IPS DF 4.7 (cell line): ENCODE data around the gene LRRC45.
"Not testable (repeated sequence)": the region's sequence is repeated elsewhere in the genome, so short reads cannot be mapped to it uniquely, and the experiment has no call there.

Source experiments
- DNase-seq: peaks from one replicate; pipeline ENCODE4 v3.0.0-alpha.2; 2013; ENCODE audit warnings: low spot score; ENCODE audit errors: extremely low read depth

Gene LRRC45

GRCh38 chr17:82034371-82035011 is 11.4 kb downstream of the LRRC45 start:
- DNase-seq = no peak

DNA sequence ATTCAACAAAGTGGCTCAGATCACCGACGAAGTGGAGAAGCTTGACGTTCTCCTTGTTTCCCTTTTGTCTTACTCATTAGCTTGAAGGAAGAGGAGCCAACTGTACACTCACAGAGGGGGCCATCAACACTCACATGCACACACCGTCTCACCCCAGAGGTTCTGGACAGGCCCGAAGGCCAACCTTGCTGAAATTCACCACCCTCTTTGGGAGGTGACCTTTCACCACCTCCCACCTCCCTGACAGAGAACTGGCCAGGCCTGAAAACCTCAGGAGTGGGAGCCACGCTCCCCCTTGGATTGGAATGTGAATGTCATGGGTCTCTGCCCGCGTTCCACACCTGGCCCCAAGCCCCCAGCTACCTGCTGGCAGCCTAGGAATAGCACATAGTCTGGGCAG is 12.4 kb downstream of the LRRC45 start:
- DNase-seq = no peak

DNA sequence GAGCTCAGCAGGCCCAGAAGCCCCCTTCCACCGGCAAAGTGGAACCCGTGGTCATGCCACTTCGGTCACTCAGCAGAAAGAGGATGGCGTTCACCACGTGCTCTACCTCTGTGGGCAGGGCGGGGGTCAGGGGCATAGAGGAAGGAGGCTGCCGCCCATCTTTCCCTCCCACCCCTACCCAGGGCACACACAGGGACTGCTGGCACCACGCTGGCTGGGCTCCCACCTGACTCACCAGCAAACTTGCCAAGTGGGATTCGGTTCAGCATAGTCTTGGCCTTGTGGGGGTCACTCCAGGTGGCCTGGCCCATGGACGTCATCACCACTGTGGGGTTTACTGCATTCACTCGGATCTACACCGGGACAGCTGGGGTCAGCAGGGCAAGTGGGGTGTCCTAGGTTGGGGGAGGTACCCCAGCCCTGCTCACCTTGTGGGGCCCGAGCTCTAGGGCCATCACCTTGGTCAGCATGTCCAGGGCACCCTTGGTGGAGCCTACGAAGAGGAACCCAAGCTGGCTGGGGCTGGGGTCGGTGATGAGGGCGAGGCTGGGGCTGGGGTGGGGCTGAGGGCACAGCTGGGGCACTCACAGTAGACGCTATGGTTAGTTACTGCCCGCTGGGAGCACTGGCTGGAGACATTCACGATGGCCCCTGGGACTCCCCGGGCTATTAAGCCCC is 13.0 kb downstream of the LRRC45 start:
- no peak for DNase-seq

GRCh38 chr17:82036634-82037091 is 13.6 kb downstream of the LRRC45 start:
- no peak for DNase-seq

GRCh38 chr17:82037092-82037888 is 14.2 kb downstream of the LRRC45 start, which contains the start of gene DCXR:
Gene DCXR, minus strand, starts transcription at chr17:82037697. Its CDS starts 15 bp downstream, at chr17:82037682.
- no peak for DNase-seq

GRCh38 chr17:82037889-82038195 is 14.7 kb downstream of the LRRC45 start:
- DNase-seq = no peak

- DNase-seq = not testable (repeated sequence)
Measured at GRCh38 chr17:82038796-82039409, 15.8 kb downstream of the LRRC45 start.

DNA sequence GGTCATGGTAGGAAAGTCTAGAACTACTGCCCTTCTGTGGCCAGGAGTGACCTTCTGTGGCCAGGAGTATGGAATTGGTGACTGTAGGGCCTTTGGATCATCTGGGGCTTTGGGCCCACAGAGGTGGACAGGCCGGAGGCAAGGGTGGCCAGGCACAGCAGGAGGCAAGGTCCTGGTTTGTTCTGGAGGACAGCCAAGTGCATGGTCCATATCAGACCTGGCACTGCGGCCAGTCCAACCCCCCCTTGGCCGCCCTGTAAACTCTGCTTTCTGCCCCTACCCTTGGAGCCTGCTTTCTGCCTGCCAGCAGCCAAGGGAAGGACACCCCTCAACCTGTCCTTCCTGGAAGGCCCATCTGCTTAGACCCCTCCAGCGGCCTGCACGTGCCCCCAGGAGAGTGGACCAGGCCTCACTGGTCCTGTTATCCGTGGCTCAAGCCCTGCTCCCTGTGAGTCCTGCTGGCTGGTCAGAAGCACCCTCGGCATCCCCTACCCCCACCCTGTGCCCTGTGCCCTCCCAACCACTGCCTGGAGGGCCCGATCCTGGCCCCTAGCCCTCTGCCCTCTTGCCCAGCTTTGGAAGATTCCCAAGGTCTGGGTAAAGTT is 16.7 kb downstream of the LRRC45 start:
- no peak for DNase-seq

DNA sequence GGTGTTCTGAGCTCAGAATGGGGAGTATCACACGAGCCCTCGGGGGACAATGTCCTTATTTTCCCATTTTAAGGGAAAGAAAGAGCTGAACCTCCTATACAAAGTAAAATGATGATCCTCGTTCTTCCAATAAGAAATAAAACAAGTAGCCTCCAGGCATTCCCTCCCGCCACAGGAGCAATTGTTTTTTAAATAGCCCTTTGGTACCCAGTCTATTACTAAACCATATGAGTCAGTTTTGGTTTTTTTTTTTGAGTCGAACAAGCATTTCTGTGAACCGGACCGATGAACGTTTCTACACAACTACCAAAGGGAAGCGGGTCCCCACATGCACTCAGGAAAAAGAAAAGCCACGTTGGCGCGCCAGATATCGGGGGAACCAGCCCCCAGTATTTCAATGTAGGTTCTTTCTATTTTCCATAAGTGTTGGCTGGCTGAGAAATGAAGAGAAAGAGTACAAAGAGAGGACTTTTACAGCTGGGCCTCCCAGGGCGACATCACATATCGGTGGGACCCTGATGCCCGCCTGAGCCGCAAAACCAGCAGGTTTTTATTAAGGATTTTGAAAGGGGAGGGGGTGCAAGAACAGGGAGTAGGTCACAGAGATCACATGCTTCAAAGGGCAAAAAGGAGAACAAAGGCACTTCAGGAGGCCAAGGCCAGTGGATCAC is 18.2 kb downstream of the LRRC45 start:
- DNase-seq = no peak

DNA sequence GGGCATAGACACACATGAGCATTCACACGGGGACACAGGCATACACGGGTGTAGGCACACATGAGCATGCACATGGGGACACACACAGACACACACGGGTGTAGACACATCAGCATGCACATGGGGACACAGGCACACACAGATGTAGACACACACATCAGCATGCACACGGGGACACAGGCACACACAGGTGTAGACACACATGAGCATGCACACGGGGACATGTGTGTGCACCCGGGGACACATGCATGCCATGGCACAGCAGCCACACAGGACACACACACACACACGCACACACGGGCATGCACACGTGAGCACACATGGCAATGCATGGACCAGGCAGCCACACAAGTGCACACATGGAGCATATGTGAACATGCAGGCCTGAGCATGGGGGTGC is 19.5 kb downstream of the LRRC45 start:
- DNase-seq = no peak

DNA sequence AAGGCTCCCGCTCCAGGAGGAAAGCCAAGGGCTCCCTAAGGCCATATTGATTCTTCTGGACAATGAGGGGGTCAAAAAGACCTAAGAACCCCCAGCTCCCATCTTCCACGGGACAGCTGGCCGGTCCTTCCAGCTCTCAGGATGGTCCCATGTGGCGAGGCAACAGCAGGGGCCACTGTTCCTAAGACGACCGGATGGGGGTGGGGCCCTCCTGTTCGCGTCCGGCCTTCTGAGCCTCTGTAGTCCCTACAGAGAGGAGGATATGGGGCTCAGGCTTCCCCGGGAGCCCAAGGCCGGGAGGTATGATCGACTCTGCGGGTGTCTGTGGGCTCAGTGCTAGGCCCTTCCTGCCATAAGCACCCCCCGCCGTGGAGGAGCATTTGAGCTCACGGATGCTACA is 20.4 kb downstream of the LRRC45 start:
- no peak for DNase-seq

- no peak for DNase-seq
Measured at GRCh38 chr17:82045936-82046484, 22.9 kb downstream of the LRRC45 start.

- no peak for DNase-seq
Measured at GRCh38 chr17:82046903-82047302, 23.8 kb downstream of the LRRC45 start.

GRCh38 chr17:82047379-82047778 is 24.3 kb downstream of the LRRC45 start:
- no peak for DNase-seq

GRCh38 chr17:82047914-82048570 is 24.9 kb downstream of the LRRC45 start:
- no peak for DNase-seq

DNA sequence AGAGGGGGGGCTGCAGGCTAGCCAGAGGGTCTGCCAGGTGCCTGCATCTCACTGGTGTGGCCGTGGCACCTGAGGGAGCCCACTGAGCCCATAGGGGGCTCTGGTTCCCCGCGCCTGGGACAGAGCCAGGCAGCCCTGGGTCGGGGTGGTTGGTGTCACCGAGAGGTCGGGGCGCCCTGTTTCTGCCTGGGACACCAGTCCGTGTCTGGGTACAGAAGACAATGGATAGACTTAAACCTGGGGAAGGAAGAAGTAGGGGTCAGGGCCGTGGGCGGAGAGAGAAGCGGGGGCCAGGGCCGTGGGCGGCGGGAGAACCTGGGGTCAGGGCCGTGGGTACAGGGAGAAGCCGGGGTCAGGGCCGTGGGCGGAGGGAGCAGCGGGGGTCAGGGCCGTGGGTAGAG is 25.5 kb downstream of the LRRC45 start:
- DNase-seq = no peak

- DNase-seq = no peak
Measured at GRCh38 chr17:82049106-82049505, 26.0 kb downstream of the LRRC45 start.

DNA sequence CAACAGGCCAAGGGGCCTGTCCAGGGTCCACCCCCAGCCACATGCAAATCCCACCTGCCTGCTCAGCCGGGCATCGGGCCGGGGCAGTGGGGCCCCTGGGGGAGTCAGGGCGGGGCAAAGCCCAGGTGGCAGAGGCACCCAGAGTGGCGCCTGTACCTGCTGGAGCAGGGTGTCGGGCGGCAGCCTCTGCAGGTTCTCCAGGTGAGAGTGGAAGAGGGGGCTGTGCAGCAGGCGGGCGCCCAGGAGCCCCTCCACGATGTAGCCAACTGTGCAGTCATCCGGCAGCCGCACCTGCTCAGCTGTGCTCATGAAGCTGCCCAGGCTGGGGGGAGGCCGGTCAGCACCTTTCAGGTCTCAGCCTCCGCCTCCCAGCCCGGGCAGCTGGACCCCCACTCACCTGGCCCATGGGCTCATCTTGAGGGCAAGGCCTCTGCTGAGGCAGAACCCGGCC is 26.4 kb downstream of the LRRC45 start:
- no peak for DNase-seq

- DNase-seq = no peak
Measured at GRCh38 chr17:82050152-82050760, 27.2 kb downstream of the LRRC45 start.
